Measurements from ENCODE around the gene SH3PXD2A.

SH3PXD2A gene

DNA sequence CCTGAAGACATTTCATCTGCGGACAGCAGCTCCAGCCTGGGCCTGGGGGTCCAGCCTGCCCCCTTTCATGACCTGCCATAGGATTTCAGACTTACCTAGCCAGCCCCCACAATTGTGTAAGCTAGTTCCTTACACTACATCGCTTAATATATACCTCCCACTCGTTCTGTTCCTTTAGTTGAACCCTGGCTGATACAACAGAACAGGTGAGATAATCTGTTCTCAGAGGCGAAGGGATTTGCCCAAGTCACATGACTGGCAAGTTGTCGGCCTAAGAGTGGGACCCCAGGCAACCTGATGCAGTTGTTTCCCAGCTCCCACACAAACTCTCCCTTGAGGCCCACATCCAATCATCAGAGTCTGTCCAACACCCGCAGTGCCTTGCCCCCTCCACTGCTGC is 168.2 kb downstream of the SH3PXD2A start:
- DNase-seq (ENCODE audit: low read depth in 3 of 3): no peak

DNA sequence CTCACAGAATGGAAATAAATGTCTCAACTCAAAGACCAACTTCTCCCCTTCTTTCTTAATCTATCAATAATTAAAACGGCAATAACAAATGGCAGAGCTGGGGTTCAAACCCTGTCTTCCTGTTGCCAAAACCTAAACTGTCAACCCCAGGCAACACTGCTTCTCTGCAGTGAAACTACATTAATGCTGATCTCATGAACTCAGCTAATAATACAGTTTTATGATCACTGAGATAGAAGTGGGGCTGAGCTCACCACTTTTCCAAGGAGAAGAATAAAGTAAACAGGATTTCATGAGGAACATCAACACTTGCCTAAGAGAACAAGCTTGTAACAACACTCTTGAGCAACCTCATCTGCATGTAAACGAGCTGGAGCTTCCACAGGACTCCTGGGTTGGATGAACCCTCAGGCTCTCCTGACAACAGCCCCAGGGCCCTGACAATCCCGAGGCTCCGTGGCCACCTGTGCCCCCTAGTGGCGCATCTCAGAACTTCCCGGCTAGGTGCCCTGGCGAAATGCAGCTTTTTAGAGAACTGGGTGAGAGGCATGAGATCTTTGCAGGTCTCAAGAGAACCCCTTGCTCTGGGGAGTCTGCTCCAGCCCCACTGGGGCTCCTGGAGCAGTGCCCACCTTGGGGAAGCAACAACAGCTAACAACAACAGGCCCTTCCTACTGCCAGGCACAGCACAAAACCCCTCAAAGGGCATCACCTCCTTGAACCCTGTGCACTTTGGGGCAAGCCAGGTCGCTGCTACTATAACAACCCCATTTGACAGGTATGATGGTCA is 169.3 kb downstream of the SH3PXD2A start:
- DNase-seq (ENCODE audit: low read depth in 3 of 3): peak; percentile 50 to 76 (median 53)

DNA sequence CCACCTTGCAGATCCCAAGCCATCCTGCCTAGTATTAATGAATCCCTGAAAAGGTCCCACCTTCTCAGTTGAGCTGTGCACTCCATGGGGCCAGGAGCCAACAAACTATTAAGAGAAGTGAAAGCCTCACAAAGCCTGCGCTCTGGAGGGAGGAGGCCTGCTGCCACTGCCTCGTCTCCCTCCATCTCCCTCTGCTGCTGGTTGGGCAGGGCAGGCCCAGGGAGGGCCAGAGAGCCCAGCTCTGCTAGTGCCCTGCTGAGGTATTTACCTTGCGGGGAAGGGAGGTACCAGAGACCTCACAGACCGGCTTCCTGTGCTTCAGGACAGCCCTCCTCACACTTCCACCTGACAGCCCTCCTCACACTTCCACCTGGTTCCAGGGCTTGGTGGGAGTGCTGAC is 171.5 kb downstream of the SH3PXD2A start:
- DNase-seq (ENCODE audit: low read depth in 3 of 3): no peak

DNA sequence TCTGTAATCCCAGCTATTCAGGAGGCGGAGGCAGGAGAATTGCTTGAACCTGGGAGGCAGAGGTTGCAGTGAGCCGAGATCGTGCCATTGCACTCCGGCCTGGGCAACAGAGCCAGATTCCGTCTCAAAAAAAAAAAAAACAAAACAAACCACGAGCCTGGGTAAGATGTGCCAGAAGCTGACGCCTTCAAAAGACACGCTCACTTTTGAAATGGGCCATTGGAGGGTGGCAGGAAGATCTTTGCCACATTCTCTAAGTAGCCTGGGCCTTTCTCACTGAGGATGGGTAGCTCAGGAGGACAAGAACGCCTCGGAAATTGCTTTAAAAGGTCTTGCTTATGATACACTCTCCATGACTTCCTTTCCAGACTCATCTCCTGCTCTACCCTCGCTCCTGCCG is 172.7 kb downstream of the SH3PXD2A start:
- no peak for DNase-seq (ENCODE audit: low read depth in 3 of 3)

DNA sequence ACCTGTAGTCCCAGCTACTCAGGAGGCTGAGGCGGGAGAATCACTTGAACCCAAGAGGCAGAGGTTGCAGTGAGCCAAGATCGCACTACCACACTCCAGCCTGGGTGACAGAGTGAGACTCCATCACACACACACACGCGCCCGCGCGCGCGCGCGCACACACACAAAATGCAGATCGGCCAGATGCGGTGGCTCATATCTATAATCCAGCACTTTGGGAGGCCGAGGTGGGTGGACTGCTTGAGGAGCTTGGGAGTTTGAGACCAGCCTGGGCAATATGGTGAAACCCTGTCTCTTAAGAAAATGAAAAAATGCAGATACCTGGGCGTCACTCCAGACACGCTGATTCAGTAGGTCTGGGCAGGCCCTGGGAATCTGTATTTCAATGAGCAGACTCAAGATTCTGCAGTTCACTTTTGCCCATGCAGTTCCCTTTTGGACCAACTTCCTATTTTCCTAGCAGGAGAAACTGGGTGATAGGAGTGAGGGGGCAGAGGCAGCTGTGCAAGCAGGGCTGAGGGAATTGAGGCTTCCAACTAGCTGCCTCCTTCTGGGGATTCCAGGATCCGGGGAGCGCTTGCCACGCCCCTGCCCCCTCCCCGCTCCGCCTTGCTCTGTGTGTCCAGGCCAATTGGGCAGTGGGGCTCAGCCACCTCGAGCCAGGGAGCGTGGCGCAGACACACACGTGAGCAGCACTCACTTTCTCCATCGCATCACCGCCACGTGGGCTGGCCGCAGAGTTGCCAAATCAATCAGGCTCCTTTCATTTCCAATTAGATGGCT is 173.6 kb downstream of the SH3PXD2A start:
- DNase-seq (ENCODE audit: low read depth in 3 of 3): no peak

DNA sequence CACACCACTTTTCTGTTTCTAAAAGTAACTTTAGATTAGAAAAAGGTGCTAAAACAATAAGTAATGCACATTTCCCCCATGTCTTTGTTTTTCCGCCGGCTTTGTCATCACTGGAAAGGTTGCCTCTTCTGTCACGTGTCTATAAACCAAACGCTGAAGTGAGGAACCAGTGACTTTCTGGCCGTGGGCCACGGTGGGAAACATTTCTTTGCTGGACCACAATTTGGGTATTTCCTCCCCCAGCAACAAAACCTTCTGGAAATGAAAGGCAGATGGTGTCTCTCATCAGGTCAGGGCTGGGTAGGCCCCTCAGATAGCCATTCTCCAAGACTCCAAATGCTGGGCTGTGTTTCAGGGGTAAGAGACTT is 174.5 kb downstream of the SH3PXD2A start:
- no peak for DNase-seq (ENCODE audit: low read depth in 3 of 3)

DNA sequence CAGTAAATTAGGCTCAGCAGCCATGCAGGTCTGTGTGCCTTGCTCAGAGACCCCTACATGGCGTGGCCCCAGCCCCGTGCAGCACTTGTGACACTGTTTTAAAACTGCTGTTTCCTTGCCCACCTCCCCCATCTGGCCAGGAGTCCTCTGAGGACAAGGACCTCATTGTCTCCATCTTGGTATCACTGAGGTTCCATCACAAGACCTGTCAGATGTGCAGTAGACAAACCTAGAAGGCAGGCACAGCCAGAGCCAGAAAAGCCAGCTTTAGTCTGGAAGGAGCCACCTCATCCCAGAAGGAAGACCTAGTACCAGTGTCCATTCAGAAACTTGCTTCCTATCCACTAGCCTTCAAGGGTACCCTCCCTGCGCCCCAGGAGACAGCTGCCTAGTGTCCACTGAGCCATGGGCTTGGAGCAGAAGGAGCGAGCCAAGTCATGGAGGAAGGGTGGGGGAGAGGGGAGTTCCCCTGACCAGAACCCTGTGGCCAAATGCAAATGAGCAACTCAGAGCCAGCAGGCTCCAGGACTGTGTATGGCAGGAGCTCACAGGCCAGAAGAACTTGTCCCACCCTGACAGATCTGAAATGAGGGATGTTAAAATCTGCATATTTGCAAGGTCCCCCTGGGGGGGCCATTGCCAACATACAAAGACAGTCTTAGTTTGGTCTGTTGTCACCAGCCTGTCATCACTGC is 176.1 kb downstream of the SH3PXD2A start:
- DNase-seq (ENCODE audit: low read depth in 3 of 3): no peak

DNA sequence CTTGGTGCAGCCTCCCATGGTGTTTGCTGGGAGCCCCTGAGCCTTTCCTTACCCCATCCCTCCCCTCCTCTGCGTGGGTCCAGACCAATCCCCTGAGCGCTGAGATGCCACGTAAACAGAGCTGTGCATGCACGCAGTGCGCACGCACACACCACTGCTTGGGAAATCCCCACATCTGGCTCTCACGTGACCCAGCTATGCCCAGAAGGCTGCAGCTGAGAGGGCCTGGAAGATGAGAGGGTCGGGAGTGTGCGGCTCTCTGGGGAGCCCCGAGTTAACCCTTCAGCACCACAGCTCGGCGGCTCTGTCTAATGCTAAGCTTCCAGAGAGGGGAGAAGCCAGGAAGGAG is 177.2 kb downstream of the SH3PXD2A start:
- peak; percentile 68 to 83 (median 73) for DNase-seq (ENCODE audit: low read depth in 3 of 3)

DNA sequence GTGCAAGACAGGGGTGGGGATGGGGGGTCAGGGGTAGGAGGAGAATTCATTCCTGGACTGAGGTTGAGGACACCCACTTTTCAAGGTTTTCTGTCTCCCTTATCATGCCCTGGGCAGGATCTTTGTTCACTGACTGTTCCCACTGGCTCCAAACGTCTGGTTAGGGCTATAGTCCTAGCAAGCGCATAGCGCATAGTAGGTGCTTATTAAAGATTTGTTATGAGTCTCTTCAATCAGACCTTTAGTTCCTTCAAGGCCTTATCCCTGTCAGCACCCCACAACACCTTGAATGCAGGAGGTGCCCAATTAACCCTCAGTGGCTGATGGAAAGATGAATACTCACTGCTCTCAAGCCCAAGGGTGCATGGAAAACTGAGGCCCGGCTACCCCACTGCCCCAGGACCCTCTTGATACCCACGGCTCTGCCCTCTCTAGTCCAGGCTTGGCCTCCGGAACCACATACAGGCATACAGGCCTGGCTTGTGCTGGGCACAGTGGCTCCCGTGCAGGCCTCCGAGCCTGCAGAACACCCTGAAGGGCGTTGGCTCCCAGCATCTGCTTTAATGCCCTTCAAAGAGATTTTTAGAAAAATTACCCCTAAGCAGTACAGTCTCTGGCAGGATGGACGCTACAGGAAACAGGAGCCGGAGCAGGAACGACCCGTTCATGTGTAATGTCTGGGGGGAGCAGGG is 177.7 kb downstream of the SH3PXD2A start:
- no peak for DNase-seq (ENCODE audit: low read depth in 3 of 3)

DNA sequence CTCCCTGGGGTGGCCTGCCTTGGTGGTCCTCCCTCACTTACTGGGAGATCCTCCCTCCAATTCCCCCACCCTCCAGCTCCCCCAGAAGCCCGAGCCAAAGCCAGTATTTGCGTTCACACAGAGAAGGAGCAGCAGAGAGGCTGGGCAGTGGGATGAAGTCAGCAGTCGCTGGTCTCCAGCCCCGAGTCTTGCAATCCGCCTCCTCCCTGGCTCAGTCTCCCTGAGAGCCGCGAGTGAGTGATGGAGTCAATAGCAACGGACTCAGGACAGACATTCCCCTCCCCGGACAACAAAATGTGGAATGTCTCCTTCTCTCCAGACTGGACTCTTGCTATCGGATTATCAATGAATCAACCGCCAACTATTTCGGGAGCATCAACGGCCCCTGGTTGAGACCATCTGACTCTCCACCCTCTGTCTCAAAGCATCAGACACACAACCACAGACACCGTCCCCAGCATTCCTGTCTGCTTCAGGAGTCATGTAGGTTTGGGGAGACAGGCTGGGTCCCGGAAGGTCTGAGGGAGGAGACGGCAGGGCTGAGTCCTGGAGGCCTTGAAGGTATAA is 178.4 kb downstream of the SH3PXD2A start:
- no peak for DNase-seq (ENCODE audit: low read depth in 3 of 3)

DNA sequence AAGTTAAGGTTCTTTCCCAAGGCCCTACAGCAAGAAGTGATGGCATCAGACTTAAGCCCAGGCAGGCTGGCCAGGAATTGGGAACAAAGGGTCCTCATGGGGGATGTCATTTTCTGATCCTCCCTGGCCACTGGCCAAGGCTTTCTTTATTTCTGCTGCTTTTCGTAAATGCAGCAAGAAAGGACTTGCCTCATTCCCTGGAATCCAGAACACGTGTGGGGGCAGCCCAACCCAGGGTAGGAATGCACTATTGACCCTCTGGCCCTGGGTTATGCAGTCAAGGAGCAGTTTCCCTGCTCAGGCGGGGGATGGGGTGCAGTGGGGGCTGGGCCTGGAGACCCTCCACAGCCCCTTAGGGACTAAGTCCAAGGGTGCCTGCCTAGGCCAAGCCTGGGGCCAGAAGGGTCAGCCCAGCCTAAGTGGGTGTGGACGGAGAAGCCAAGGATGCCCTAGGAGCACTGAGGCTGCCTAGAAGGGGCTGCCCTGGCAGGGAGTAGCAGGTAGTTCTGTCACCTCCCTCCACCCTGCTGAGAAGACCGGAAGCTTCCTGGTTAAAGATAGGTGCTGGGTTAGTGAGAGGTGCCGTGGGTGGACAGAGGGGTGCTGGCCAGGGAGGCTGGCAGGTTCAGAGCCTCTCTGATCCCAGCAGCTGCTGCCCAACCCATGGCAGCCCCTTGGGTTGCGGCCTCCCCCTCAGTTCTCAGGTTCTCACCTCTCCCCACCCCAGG is 179.2 kb downstream of the SH3PXD2A start:
- DNase-seq (ENCODE audit: low read depth in 3 of 3): no peak

DNA sequence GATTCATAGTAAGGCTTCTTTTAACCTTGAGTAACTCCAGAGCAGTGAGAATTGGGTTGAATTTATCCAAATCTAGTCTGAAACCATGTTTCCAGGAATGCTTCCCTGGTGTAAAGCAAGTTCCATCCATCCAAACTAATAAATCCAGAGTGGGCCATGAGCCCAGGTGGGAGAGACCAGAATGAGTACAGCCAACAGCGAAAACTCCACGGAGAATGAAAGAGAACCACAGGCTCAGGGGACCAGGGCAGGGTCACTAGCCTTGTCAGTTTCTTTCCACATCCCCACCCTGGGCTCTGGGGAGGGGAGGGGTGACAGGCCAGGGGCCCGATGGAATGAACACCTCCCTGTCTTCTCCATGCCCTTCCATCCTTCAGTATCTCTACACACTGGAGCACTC is 181.8 kb downstream of the SH3PXD2A start:
- no peak for DNase-seq (ENCODE audit: low read depth in 3 of 3)

DNA sequence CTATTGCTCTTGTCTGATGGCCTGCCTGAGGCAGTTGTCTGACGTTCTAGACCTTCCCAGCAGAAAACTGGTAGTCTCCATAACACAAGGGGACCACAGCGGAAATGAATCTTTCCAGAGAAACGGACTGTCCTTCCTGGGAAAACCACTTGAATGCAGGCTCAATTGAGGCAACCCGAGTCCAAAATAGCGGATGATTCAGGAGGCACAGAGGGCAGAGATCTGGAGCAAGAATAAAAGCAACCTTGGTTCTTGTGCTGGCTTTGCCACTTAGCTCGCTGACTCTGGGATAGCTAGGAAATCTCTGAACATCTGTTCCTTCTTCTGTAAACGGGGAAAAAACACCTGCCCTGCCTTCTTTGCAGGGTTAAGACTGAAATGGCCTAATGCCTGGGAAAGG is 183.0 kb downstream of the SH3PXD2A start:
- no peak for DNase-seq (ENCODE audit: low read depth in 3 of 3)

DNA sequence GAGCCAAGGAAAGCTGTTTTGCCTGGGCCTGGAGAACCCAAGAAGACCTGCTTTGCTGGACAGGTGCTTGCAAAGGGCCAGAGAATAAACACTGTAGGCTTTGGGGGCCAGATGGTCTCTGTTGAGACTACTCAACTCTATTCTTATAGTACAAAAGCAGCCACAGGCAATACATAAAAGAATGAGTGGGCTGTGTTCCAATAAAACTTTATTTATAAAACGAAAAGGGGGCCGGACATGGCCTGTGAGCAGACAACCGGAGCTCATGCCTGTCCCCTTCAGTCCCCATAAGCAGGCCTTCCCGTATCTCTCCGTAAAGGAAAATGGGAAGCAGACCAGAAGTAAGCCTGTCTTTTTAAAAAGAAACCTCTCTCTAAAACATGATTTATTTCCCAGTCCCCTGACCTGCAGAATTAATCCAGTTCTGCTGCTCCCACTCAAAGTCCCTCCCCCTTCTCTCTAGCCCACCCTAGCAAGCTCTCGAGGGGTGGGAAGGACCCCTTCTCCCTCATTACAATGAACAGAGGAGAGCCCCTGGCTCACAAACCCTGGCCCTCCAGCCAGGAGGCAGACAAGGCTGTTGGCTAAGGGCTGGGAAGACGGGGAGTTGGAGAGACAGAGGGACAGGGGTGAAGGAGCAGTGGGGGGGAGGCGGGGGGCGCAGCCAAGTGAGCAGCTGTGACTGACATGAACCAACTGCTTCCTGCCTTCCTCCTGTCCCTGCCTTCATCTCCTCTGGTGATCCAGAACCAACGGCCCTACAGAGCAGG is 184.1 kb downstream of the SH3PXD2A start:
- no peak for DNase-seq (ENCODE audit: low read depth in 3 of 3)

DNA sequence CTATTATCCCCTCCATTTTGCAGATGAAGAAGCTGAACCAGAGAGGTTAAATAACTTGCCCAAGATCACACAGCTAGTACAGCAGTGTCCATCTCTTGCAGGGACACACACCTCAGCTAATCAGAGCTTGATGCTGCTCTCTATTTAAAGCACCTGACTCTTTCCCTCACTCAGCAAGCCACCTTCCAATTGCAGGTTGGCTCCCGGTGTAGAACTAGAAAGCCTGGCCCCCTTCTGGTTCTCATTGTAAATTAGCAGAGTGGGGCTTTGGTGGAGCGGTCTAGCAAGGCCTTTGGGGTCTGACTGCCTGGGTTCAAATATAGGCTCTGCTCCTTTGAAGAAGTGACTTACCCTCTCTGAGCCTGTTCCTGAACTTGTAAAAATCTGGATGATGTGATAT is 185.4 kb downstream of the SH3PXD2A start:
- no peak for DNase-seq (ENCODE audit: low read depth in 3 of 3)

DNA sequence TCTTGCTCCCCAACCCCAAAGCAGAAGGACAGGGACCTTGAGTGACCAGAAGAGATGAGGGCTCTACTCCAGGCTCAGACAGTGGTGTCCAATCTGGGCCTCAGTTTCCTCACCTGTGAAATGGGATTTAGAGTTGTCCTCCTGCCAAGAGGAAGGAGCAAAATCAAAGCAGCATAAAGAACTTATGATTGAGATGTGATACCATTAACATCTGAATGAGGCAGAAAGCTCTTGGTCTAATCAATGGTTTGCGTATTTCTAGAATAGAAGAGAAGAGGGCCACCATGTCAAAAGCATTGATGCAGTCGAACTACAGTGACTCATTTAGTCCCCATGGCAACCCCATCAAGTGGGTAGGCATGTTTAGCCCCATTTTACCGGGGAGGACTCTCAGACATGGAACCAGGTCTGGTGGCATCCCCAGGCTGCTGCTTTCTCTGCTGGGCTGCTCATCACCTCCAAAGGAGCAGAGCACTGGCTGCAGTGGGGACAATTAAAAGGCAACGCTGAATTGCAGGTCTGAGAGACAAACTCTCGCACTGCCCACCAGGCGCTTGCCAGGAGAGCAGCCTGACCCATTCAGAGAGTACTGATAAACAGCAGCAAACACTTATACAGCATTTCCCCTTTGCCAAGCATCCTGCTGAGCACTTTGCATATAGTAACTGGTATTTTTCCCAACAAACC is 186.0 kb downstream of the SH3PXD2A start:
- no peak for DNase-seq (ENCODE audit: low read depth in 3 of 3)

DNA sequence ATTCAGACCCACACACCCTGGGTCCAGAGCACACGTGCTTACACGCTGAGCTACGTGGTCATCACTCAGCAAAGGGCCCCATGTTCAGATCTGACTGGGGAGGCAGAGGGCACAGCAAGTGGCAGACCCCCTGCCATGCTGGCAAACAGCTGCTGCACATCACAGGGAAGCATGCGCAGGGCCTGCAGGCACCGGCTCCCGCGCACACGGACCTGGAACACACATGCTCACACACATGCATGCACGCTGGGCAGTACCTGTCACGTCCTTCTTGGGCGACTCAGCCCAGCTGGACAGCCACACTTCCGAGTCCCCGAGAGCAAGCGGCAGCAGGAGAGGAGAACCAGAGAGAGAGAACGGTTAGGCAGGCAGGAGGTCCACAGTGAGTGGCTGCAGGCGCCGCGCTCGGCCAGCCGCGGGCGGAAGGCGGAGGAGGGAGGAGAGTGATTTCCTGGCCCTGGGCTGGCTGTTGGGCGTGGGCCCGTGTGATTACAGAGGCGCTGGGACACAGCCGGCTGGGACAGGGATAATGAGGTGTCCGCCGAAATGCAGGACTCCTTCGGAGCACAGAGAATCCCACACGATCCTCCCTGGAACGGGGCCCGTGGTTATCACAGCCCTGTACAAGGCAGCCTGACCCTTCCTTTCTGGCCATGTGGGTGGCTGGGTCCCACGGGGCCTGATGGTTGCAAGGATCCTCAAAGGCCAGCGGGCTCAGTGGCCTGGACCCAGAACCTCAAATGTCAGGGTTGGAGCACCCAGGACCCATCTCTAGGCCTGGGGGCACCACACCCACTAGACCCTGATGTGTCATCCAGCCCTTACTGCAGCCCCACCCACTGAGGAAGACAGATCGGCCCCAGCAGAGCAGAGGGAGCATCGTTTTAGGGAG is 186.8 kb downstream of the SH3PXD2A start:
- DNase-seq (ENCODE audit: low read depth in 3 of 3): no peak

DNA sequence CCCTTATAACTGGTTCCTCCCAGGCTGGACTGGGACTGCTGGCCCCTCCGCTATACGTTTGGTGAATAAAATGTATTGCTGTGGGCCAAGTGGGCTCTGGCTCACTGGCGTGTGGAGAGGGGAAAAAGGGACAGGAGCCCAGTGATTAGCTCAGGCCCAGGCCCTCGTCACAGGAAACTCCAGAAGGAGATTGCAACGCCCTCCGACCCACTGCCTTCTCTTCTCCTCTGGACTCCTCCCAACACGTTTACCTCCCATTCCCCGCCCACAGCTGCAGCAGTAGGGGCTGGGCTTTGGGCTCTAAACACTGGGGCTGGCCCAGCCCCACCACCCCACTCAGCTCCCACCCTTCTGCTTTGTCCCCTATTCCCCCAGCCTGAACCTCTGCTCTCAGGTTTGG is 188.0 kb downstream of the SH3PXD2A start:
- no peak for DNase-seq (ENCODE audit: low read depth in 3 of 3)

DNA sequence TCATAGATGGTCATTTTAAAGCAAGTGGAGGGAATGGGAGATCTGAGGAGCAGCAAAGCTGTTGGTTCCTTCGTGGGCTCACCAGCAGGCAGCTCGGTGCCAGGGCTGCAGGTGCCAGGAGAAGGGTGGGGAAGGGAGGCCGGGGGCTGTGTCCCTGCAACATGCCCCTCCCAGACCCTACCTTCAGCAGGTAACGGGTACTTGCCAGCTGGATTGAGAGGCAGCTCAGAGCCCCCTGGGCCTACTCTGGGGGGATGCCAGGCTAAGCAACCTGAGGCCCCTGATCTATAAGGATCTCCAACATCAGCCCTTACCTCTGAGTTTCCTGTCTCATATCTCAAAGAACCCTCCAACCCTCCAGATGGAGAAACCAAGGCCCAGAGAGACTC is 188.6 kb downstream of the SH3PXD2A start:
- DNase-seq (ENCODE audit: low read depth in 3 of 3): no peak
